Stimulated activated CD8-positive, alpha-beta memory T cell treated with anti-CD3 and anti-CD28 coated beads, Interleukin-12 subunit alpha, Interleukin-12 subunit beta, amount 100 ng/mL, for 24 hours (primary cell): ENCODE measurements around the gene PRRC2B.
A peak's percentile ranks its signal among the peaks of the same experiment; 100 is the strongest.
"Not testable (repeated sequence)": the region's sequence is repeated elsewhere in the genome, so short reads cannot be mapped to it uniquely, and the experiment has no call there.

Source experiments
- DNase-seq: peaks from one replicate; pipeline ENCODE4 v3.0.0-alpha.2; 2020; ENCODE audit errors: extremely low read depth

PRRC2B gene

GRCh38 chr9:131470581-131470991 is 76.7 kb downstream of the PRRC2B start:
- DNase-seq: no peak

DNA sequence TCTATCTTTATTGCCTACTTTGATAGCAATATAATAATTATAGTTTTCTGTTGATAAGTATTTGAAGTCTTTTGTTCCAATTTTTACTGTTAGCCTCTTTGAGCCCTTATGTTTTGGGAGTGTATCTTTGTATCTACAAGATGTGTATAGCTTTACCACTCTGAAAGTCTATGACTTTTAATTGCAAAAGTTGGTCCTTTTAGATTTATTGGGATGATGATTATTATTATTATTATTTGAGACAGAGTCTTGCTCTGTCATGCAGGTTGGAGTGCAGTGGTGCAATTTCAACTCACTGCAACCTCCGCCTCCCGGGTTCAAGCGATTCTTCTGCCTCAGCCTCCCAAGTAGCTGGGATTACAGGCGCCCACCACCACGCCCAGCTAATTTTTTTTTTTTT is 78.2 kb downstream of the PRRC2B start:
- DNase-seq: not testable (repeated sequence)

DNA sequence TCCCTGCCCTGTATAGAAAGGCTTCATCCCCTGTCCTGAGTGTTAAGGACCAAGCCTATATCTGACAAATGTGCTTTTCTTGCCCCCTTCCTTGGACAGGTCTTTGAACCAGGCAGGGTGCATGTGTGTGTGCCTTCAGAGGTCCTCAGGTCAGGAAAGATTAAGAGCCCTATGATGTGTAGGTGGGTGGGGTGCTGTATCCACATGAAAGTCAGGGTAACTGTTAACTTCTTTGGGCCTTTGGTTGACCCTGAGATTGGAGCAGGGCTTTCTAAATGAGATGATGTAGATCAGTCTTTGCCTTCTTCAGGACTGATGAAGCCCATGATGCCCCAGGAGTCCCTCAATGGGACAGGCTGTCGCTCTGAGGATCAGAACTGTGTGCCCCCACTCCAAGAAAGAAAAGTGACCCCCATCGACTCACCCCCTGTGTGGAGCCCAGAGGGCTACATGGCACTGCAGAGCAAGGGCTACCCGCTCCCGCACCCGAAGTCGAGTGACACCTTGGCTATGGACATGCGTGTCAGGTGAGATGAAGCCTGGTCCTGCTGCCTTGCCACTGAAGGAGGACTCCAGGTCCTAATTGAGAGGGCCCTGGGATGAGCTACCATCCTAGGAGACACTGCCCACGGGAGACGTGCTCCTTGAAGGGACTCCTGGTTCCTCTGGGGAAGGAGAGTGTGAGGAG is 79.5 kb downstream of the PRRC2B start:
- DNase-seq: no peak

DNA sequence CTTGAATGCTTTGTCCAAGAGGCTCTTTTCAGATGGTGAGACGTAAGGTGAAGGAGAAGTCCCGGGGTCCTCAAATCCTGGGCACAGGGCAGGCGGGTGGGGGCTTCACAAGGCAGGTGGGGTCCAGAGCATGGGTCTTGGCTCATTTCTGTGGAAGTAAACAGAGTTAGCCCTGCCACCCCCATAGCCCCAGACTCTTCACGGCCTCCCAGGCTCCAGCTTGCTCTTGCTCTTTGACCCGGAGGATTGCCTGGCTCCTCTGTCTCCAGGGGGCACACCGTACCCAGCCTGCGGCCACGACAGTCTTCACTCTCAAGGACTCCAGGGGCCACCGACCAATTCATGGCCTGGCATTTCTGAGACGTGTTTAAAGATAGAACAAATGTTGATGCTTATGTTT is 80.0 kb downstream of the PRRC2B start:
- DNase-seq: no peak

DNA sequence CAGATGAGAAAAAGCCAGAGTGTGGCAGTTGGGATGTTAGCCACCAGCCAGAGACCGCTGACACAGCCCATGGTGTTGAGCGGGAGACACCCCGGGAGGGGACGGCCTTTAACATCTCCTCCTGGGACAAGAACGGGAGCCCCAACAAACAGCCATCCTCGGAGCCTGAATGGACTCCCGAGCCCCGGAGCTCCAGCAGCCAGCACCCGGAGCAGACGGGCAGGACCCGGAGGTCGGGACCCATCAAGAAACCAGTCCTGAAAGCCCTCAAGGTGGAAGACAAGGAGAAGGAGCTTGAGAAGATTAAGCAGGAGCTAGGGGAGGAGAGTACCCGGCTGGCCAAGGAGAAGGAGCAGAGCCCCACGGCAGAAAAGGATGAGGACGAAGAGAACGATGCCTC is 80.8 kb downstream of the PRRC2B start:
- DNase-seq: no peak

DNA sequence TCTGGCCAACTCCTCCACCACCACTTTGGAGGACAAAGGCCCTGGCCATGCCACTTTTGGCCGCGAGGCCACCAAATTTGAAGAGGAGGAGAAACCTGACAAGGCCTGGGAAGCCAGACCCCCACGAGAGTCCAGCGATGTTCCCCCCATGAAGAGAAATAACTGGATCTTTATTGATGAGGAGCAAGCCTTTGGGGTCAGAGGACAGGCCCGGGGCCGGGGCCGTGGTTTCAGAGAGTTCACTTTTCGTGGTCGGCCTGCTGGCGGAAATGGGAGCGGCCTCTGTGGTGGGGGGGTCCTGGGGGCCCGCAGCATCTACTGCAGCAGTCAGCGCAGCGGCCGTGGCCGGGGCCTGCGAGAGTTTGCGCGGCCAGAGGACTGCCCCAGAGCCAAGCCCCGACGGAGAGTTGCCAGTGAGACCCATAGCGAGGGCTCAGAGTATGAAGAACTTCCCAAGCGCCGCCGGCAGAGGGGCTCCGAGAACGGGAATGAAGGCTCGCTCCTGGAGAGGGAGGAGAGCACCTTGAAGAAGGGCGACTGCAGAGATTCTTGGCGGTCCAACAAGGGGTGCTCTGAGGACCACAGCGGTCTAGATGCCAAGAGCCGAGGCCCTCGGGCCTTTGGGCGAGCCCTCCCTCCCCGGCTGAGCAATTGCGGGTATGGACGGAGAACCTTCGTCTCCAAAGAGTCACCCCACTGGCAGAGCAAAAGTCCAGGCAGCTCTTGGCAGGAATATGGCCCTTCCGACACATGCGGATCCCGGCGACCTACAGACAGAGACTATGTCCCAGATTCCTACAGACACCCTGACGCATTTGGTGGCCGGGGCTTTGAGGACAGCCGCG is 81.4 kb downstream of the PRRC2B start:
- no peak for DNase-seq

DNA sequence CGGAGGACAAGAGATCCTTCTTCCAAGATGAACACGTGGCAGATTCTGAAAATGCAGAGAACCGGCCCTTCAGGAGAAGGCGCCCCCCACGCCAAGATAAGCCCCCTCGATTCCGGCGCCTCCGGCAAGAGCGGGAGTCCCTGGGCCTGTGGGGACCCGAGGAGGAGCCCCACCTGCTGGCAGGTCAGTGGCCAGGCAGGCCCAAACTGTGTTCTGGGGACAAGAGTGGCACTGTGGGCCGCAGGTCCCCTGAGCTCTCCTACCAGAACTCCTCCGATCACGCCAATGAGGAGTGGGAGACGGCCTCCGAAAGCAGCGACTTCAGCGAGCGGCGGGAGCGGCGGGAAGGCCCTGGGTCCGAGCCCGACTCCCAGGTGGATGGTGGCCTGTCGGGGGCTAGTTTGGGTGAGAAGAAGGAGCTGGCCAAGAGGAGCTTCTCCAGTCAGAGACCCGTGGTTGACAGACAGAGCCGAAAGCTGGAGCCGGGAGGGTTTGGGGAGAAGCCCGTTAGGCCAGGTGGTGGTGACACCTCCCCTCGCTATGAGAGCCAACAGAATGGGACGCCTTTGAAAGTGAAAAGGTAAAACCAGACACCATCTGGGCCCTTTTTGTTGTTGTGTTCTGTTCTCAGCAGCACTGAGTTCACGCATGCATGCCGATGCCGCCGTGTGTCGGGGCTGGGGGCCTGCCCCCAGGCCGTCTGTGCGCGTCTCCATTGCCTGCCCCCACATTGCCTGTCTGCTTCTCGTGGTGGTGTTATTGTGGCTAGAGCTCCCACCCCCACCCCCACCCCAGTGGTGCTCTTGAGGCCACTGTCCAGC is 82.3 kb downstream of the PRRC2B start:
- DNase-seq: no peak

GRCh38 chr9:131476777-131477345 is 83.0 kb downstream of the PRRC2B start:
- DNase-seq: no peak

GRCh38 chr9:131477367-131477766 is 83.5 kb downstream of the PRRC2B start:
- DNase-seq: no peak

GRCh38 chr9:131477816-131478419 is 84.0 kb downstream of the PRRC2B start:
- DNase-seq: no peak

- peak; percentile 15 for DNase-seq
Measured at GRCh38 chr9:131478421-131478868, 84.6 kb downstream of the PRRC2B start.

- DNase-seq: no peak
Measured at GRCh38 chr9:131478911-131479310, 85.0 kb downstream of the PRRC2B start.

GRCh38 chr9:131480258-131480657 is 86.4 kb downstream of the PRRC2B start:
- no peak for DNase-seq

DNA sequence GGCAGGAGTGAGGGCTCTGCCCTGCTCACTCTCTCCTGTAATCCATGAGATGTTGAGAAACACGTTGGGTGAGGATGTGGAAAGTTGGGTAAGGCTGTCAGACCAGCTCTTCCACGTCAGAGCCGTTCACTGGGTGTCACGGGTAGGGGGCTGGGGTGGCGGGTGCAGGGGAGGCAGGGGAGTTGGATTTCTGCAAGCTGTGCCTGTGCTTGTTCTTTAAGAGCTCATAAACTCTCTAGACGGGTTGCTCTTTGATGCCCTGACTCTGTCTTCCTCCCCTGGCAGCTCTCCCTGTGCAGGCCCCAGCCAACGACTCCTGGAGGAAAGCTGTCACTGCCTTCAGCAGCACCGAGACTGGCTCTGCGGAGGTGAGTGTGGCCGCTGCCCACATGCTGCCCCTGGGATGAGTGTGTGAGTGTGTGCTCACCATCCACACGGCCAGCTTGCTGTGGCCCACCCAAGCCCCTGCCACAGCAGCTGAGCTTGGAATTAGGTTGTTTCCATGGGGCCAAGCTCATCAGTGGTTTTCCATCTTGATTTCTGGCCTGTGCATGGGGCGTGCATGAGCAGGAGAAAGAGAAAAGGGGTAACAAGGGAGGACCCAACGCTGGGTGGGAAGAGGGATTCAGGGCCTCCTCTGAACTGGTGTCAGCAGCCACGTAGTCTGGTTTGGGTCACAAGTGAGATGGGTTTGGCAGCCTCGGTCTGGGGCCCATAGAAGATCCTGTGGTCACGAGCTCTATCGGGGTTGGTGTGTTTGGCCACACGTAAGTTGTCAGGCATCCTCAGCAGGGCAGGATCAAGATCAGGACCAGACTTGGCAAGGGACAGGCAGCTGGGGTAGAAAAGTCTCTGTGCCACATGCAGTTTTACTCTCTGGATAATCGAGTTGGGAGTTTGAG is 87.8 kb downstream of the PRRC2B start:
- DNase-seq: no peak

GRCh38 chr9:131482343-131483006 is 88.6 kb downstream of the PRRC2B start:
- no peak for DNase-seq

- no peak for DNase-seq
Measured at GRCh38 chr9:131483319-131484050, 89.6 kb downstream of the PRRC2B start.

GRCh38 chr9:131484051-131484445 is 90.2 kb downstream of the PRRC2B start:
- DNase-seq: no peak

GRCh38 chr9:131484560-131485185 is 90.8 kb downstream of the PRRC2B start:
- DNase-seq: no peak

GRCh38 chr9:131485206-131485605 is 91.3 kb downstream of the PRRC2B start:
- no peak for DNase-seq
